GM19395 (cell line): ENCODE results near the gene USP36.

Source experiments
- ATAC-seq: cut with Tn5 transposase; IDR thresholded peaks from one replicate; pipeline ENCODE4 v1.9.1; 2021; ENCODE audit warnings: mild to moderate bottlenecking, moderate library complexity; ENCODE audit not compliant: unreplicated experiment

USP36 gene

DNA sequence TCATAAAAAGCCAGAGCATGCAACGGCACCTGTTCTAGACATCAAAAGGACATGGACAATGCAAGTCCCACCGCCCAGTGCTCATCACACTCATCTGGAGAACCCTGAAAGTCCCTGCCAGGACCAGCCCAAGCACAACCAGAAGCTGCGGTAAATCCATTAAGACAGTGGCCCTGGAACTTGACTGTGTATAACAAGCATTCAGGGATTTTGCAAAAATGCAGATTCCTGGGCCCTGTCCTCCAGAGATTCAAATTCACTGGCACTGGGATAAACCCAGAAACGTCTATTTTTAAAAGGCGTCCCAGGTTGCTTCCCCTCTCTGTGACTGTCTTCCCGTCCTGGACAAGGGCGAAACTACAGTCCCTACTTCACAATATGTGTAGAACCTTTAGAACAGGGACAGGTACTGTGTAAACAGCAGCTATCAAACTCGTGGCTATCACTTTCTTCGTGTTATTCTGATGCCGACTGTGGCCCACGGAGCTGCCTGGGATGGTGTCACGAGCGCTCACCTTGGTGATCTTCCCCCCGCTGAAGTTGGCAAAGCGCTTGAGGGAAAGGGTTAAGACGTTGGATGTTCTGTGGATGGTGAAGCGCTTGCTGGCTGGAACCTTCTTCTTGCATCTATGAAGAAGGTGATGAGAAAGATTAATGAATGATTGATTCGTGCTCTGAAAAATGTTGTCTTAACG is 22.3 kb downstream of the USP36 start:
- no peak for ATAC-seq

DNA sequence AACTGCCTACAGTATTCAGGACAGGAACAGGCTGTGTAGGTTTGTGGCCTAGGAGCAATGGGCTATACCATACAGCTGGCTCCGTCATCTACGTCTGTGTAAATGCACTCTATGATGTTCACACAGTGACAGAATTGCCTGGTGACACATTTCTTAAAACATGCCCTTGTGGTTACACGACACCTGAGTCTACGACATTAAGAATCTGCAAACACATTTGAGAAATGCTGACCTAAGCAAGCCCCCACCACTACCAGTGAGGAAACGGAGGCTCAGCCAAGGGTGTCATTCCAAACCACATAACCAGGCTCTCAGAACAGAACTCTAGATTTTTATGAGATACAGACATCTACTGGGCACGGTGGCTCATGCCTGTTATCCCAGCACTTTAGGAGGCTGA is 23.5 kb downstream of the USP36 start:
- ATAC-seq, result no peak

DNA sequence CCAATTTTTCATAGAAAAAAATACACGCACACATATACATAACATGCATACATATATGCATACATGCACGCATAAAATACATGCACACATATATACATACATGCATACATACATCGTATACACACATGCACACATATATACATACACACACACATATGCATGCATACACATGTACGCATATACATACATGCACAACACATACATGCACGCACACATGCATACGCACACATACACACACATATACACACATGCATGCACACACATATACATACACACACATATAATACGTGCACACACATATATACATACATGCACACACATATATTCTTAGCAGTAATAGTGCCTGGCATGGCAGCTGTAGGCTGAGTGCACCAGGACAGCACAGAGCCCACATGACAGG is 24.9 kb downstream of the USP36 start:
- no peak for ATAC-seq

DNA sequence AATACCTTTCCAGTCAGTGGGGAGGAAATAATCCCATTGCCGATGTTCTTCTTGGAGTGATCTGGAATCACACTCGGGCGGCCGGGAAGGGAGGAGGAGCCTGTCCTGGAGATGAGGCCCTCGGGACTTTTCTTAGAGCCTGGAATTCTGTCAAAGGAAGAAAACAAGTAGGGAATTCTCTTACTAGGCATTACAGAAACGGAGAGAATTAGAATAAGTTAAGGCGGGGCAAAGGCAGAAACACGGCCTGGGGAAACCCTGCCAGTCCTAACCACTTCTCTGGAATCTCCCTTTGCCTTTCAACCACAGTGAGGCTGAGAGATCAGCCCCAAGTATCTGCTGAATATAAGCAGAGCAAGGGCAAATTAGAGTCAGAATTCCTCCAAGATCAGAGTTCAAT is 27.8 kb downstream of the USP36 start:
- no peak for ATAC-seq

DNA sequence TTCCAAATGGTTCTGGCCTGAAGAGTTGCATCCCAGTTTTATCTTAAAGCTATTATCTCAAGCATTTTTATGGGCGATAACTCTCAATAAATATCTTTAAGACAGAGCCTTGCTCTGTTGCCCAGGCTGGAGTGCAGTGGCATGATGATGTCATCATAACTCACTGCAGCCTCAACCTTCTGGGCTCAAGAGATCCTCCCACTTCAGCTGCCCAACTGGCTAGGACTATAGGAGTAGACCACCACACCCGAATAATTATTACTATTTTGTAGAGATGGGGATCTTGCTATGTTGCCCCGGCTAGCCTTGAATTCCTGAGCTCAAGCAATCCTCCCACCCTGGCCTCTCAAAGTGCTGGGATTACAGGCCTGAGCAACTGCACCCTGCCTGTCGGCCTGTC is 32.5 kb downstream of the USP36 start:
- ATAC-seq, result no peak

DNA sequence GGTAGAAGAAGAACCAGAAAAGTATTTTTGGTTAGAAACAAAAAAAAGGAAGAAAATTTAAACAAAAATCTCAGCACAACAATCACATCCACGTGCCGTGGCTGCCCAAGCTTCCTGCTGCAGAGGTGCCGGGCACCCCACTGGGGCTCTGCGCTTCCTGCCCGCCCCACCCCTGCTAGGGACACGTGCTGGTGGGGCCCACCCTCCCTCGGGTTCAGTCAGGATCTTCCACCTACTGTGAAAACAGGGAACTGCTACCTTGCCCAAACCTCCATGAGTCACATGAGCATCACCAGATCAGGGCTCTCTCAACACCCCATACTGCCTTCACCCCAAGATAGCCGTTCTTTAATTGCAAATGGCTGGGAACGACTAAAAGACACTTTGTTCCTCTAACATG is 34.2 kb downstream of the USP36 start:
- no peak for ATAC-seq

DNA sequence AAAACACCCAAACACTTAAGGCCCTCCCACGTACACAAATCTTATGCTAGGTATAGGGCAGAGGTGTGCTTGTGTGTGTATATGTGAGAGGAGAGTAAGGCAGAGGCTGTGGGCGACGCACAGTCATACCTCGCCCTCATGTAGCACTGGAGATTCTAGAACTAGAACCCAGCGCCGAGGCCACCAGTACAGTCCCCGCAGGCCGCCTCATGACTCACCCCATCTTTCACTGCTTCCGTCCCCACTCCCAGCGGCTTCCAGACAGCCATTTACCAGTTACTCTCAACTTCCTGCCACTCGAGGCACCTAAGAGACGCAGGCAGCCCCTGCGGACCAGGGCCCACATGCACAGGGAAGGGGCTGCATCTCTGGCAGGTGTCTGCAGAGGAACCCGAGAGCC is 35.3 kb downstream of the USP36 start:
- no peak for ATAC-seq

DNA sequence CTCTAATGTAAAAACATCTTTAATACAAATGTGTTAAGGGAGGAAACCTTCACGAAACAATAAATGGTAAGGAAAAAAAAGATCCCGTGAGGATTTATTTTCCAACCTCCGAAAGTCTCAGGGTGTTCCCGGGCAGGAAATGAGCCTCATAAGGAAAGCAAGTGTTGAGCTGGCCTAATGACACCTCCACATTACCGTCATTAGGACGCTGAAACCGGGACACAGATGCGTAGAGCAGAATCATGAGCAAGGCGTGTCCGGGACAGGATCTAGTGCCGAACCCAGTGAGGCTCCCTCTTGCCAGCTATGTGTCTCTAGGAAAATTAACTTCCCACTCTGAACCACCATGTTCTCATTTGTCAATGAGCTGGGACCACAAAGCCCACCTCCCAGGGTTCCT is 35.8 kb downstream of the USP36 start:
- ATAC-seq, result no peak

DNA sequence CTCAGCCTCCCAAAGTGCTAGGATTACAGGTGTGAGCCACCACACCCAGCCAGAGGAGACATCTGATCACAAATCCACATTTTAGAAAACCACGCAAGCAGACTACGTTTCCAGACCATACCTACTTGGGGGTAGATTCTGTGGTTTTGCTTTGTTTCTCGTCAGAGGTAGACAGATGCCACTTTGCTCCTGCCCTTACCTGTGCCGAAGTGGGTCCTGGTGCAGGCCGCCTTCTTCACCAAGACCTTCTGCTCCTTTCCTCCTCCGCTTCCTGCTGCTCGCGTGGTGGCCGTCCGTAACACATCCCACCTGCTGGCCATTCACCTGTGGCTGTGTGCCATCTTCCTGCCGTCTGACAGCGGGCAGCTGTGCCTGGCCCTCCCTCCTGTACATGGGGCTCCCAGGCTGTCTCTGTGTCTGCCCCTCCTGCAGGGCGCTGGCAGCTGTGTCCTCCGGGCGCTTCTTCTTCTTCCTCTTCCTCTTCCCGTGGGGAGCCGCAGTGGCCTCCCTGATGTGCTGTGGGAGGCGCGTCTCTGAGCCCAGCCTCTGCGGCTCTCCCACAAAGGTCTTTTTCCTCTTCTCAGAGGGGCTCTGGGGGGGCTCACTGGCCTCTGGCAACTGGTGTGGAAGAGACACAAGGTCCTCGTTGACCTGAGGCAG is 37.3 kb downstream of the USP36 start:
- no peak for ATAC-seq

DNA sequence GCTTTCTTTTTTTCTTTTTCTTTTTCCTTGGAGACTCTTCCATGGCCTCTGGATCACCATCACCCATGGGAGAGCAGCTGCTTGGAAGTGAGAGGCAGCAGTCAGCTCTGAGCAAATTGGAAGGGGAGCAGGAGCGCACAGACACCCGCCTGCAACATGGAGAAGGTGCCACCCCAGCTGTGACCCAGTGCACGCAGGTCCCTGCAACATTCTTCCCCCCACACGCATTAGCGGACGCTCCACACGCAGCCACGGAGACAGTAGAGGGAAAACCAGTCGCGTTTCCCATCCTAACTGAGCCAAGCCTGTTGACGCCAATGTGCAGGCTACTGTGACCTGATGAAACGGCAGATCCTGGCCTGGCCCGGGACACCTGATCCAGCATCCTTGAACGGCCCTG is 38.2 kb downstream of the USP36 start:
- ATAC-seq, result no peak

DNA sequence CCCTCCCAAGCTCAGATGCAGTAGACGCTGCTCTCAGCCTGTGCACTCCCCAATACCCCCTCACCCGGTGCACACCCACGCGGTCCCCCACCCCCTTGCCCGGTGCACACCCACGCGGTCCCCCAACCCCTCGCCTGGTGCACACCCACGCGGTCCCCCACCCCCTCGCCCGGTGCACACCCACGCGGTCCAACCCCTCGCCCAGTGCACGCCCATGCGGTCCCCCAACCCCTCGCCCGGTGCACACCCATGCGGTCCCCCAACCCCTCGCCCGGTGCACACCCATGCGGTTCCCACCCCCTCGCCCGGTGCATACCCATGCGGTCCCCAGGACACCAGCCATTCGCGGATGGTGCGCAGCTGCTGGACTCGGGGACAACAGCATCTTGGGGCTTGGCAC is 38.6 kb downstream of the USP36 start:
- ATAC-seq, result no peak

DNA sequence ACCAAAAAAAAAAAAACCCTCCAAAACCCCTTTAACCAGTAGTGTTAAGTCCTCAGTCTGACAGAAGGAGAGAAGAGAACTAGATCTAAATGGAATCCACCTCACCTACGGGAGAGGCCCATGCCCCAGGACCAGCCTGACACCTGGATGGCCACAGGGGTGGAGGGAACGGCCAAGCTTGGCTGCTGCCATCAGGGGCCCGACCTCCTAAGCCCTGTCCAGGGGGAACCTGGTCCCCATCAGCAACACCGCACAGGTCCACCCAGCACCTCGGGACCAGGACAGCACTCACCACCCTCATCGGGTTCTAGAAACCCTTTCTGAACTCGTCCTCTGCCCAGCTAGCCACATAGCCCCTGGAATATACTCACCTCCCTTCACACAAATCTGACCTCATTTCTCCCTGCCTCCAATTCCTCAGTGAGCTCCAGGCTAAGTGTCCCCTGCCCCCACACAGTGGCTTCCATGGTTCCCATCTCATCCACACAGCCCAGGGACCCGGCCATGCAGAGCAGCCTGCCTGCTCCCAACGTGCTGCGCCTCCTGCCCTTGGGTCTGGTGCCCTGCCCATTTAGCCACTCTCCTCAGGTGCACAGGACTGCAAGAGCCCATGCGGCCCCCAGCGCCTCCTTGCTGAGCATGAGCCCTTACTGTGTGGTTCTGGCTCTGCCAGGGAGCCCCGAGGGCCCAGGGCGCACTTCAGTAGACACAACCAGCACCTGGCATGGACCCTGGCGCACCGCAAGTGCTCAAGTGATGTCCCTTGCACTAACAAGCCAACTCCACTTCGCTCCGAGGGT is 40.3 kb downstream of the USP36 start:
- no peak for ATAC-seq

DNA sequence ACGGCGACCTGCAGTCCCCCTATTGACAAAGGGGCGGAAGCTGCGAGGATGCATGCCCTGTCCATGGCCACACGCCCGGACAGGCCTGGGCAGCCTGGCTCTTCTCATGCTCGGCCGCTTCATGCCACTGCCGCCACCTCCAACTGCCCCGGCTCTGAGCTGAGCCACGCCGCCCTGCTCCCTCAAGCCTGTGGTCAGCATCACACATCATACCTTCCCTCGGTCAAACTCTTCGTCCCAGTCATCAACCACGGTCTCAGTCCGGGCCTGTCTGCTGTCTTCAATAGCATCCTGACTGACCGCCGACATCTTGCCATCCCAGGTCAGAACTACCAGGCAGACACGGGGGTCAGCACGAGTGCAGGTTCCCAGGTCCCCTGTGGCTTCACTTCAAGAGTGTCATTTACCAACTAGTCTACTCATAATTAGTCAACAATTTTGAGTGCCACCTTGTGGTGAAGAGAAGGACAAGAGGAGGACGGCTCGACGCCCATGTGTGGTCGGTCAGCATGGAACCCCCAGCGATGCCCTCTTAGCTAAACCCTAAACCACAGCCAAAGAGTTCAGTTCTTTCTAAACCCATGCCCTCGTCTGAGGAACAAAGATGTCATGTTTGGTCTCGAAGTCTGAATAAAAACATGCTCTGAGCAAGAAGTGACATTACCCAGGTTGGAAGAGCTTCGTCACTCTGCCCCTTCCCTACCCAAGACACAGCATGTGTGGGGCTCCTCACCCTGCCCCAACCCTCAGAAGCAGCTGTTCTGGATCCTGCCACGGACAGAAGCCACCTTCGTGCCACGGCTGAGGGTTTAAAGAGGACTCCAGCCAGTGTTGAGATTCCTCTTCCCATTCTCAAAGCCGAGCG is 41.7 kb downstream of the USP36 start:
- ATAC-seq, result no peak

DNA sequence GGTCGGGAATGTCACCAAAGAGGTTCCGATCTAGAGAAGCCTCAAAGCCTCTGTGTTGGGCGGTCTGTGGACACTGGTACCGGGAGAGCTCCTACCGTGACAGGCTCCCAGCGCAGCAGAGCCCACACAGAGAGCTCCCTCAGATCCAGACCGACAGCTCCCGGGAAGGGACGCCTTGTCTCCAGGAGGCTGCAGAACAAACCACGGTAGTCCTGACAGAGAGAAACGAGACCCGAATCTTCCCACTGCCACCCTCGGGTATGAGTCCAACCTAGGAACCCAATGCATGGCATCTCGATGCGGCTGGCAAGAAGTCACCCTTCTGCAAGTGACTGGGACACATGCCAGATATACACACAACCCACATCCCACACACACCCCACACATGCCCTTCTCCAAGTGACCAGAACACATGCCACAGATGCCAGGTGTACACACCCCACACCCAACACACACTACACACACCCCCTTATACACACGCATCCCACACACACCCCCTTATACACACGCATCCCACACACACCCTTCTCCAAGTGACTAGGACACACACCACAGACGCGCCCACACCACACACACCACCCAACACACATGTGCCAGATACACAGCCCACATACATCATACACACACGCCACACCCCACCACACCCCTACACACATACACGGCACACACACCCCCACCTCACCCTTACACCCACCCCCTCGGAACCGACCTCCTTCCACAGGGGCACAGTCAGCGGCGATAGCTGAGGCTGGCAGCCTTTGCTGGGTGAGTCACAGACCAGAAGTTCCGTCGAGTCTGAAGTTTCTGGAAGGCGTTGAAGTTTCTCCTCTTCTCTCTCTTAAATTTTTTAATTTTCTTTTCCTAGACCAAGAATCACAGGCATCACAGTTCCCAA is 42.7 kb downstream of the USP36 start:
- ATAC-seq, result no peak

DNA sequence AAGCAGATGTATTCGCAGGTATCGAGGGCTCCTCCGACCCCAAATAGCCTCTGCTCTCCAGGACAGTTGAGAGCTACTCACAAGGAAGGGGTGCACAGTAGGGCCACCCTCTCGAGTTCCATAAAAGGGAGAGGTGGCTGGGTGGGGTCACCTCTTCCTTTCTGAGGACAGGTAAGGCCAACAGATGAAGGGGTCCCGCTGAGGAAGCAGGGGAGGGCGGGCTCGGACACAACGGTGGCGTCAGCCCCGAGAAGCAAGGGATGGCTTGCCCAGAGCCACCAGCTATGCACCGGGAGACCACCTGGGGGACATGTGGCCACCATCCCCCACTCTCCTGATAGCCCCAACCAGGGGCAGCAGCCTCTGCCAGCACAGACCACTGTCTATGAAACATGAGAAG is 43.4 kb downstream of the USP36 start:
- ATAC-seq, result no peak

DNA sequence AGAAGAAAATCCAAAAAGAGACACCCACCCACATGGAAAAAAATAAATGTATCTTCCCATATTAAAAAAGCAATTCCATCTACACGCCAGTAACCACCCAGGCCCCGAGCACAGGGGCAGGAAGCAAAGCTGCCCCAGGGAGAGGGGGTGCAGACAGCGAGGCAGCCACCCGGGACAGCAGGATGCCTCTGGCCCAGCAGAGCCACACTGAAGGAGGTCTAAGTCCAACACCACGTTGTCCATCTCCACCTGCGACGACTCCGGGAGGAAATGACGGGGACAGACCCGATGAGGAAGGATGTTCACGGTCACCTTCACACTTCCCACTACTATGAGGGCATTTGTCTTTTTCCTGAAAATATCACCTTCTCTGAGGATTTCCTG is 44.1 kb downstream of the USP36 start:
- no peak for ATAC-seq

DNA sequence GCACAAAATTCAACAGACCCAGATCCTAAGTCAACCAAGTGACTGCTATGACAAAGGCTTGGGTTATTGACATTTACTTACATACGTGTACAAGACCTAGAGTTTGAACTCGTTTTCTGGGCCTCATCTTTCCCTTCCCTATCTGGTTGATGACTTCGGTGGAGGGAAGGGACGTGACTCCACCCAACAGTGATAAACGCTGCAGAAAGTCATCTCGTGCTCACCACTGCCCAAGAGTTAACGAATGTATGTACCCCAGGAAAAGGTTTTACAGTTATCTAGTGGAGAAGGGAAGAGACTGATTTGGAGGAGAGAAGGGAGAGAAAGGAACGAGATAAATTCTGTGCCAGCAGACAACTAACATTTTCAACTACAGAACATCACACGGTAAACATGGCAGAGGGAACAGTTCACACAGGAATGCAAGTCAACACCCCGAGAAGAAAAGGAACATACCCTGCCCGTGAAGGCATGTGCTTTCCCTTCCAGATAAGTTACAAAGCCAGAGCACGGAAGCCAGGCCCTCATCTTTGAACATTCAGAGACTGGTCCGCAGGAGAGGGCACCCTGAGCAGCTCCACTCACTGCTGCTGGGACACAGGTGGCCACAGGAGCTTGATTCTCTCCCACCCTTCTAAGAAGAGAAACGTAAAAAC is 44.6 kb downstream of the USP36 start:
- no peak for ATAC-seq

DNA sequence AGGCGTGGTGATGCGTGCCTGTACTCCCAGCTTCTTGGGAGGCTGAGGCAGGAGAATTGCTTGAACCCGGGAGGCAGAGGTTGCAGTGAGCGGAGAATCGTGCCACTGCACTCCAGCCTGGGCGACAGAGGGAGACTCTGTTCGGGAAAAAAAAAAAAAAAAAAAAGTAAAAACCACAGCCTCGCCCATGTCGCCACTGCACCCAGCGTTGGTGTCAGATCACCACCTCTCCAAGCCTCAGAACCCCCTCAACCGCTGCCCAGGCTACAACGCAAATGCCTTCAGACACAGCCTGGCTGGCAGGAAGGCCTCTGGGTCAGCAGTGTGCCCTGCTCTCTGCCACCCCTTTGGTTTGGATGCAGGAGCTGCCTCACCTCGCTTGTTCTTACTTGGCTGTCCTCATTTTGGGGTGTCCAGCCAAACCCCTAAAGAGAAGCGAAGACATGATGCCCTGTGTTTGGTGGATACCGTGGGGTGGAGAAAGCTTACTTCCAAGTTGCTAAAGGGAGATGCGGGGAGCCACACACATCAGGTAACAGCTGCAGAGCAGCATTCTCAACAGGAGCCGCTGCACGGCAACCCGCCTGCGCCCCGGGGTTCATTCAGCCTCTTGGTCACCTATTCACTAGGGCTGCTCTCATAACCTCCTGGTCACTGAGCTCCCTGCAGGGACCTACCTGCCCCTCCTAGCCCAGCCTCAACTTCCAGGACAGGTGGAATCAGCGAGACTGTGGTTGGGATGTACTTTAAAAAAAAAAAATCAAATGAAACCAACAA is 45.6 kb downstream of the USP36 start:
- no peak for ATAC-seq

DNA sequence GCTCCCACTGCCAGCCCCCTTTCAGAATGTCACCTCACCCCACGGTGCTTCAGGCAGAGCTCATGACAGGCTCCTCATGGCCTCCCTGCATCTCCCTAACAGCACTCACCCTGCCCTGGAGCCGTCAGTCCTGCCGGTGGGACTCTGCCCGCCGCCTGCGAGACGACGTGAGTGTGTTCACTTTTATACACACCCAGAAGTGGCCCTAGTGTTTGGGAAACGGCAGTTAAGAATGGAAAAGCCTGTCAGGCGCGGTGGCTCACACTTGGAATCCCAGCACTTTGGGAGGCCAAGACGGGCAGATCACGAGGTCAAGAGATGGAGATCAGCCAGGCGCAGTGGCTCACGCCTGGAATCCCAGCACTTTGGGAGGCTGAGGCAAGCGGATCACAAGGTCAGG is 46.2 kb downstream of the USP36 start:
- no peak for ATAC-seq
